ENCODE measurements around the gene SLC26A8. TPM values are rescaled to one million over a fixed set of nuclear protein-coding genes. Genes with fewer than 3 reads are reported as not detected.

Gene SLC26A8
- total and polyA plus RNA-seq, 2 of the 13 experiments (the other 11 are each of a cell fraction or from before 2014, with no cell fraction given) = 0.46 TPM; not detected in 1

- peaks cover 43% of the 10 kb centered on the region for H3K4me1 ChIP-seq (ENCODE audit: insufficient read depth, low read length)
- H4K20me1 ChIP-seq (ENCODE audit: insufficient read depth, low read length) = peaks cover 5% of the 10 kb centered on the region; the same call in 1 of the 2 replicates
- intact Hi-C loops (cut with micrococcal nuclease; ENCODE audit: unreplicated experiment) = no loop called here
- H3K79me2 ChIP-seq (ENCODE audit: insufficient read depth, low read length) = peaks cover 58% of the 10 kb centered on the region
- POLR2A ChIA-PET = no interaction called here
- peaks cover 4 to 20% of the 10 kb centered on the region in 2 experiments; a peak in 3 of 5 replicates for H3K36me3 ChIP-seq (replicated peaks in 1 of 2; ENCODE audit: control insufficient read depth in 1 of 2, insufficient read depth in 2 of 2, low read length in 2 of 2)
- H3K4me2 ChIP-seq (ENCODE audit: low read depth, low read length) = no peak overlapping the region
- no peak for FAIRE-seq
- TF ChIP-seq ZNF280D (CRISPR knock-in tag; IDR thresholded peaks at IDR 0.05) (no peak), PBX3 (CRISPR knock-in tag; IDR thresholded peaks at IDR 0.05; ENCODE audit: borderline replicate concordance) (no peak), CBFB (CRISPR knock-in tag; IDR thresholded peaks at IDR 0.05) (no peak), RAD21 (CRISPR knock-in tag; IDR thresholded peaks at IDR 0.05) (no peak), RFX5 (IDR thresholded peaks at IDR 0.05; ENCODE audit: low read depth, low read length) (no peak), ZBTB10 (CRISPR knock-in tag; IDR thresholded peaks at IDR 0.05; ENCODE audit: borderline replicate concordance) (no peak), ESRRA (CRISPR knock-in tag; IDR thresholded peaks at IDR 0.05; ENCODE audit: low read depth) (no peak), ZNF207 (IDR thresholded peaks at IDR 0.05; ENCODE audit: borderline replicate concordance) (no peak), GRHL1 (CRISPR knock-in tag; conservative IDR thresholded peaks at IDR 0.05) (no peak)
- H3K27me3 ChIP-seq (ENCODE audit: control insufficient read depth in 1 of 2, insufficient read depth in 2 of 2, low read length in 2 of 2) = no peaks in the 10 kb centered on the region
- no peak overlapping the region for H2AFZ ChIP-seq (ENCODE audit: low read length)
- no TSS peak for BruUV-seq (replicated peaks)
- in situ Hi-C loops (cut with HindIII; ENCODE audit: extremely low pct_ligation_motif_present, low pct_unique_long_range_greater_than_20kb) = no loop called here
- CTCF ChIA-PET (ENCODE audit: low intra/inter-chr PET ratio, low total read pairs) = no interaction called here
- 100% methylated on average over 1 of the region's 1 CpG for WGBS (ENCODE audit: low lambda C conversion rate)
- ATAC-seq = no peak
- no peak overlapping the region for H3K9ac ChIP-seq (ENCODE audit: insufficient read depth, low read depth, low read length)
- DNase-seq (ENCODE audit: low spot score) = no peak
- no peaks in the 10 kb centered on the region for H3K9me3 ChIP-seq (ENCODE audit: low read length)
- H3K4me3 ChIP-seq (replicated peaks in 1 of 3; ENCODE audit: insufficient read depth in 1 of 3, low read depth in 2 of 3, low read length in 3 of 3) = no peak overlapping the region
- no peak overlapping the region for H3K27ac ChIP-seq (ENCODE audit: extremely low read length, insufficient read depth, low read length)
Measured at GRCh38 chr6:36071714-36072113, 47.3 kb upstream of the SLC26A8 start.
